Esophagus muscularis mucosa (tissue), 4 donors: Measurements from ENCODE around the gene BOK.

ENCODE experiments used
- EP300 ChIP-seq: sonication (generic); formaldehyde crosslinking; IDR thresholded peaks from one replicate; pipeline ENCODE4 v1.6.1; 2017; ENCODE audit warnings: antibody characterized with exemption
- POLR2A ChIP-seq: fragments of 450-650 bp; IDR thresholded peaks from one replicate; pipeline ENCODE4 v1.6.1; 2017; ENCODE audit warnings: antibody characterized with exemption, moderate library complexity, mild to moderate bottlenecking, low read depth
- POLR2AphosphoS5 ChIP-seq, 2 donors: sonication (generic); formaldehyde crosslinking; IDR thresholded peaks; one replicate each; pipeline ENCODE4 v1.6.1; 2017; ENCODE audit warnings: antibody characterized with exemption in 2 of 2
- TF ChIP-seq, protein P1 (sequence below), 3 experiments: fragments of 200-600 bp in 2 of 3; fragments of 450-650 bp in 1 of 3; sonication (generic) in 2 of 3; IDR thresholded peaks; one replicate each; pipeline ENCODE4 v1.5.1; 2017 to 2019; ENCODE audit warnings: antibody characterized with exemption in 3 of 3, mild to moderate bottlenecking in 2 of 3, moderate library complexity in 1 of 3

DNA sequence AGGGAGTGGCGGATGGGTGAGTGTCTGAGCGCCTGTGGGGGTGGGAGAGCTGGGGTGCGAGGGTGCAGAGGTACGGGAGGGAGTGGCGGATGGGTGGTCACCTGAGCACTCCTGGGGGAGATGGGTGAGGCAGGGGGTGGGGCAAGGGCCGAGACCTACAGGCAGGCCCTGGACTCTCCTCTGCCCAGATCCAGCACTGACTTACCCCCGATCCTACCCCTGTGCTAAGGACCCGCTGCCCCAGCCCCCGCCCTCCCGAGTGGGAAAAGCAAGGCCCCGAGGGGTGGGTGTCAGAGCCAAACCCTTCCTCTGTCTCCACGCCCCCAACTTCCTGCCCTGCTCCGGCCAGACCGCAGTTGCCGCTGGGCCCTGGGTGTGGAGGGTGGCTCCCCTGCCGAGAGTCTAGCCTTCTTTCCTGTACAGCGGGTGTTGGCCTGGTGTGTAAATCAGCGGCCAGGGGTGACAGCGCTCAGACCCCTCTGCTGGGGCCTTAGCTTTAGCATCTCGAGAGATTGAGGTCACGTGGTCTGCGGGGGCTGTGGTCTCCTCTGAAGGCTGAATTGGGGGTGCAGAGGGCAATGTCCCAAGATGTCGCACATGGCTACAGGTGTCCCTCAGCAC lies 12.5 kb downstream of the BOK start:
- TF ChIP-seq POLR2A (no peak), POLR2AphosphoS5 (IDR thresholded peaks at IDR 0.05) (no peak), EP300 (no peak)
- TF ChIP-seq, protein P1, sequence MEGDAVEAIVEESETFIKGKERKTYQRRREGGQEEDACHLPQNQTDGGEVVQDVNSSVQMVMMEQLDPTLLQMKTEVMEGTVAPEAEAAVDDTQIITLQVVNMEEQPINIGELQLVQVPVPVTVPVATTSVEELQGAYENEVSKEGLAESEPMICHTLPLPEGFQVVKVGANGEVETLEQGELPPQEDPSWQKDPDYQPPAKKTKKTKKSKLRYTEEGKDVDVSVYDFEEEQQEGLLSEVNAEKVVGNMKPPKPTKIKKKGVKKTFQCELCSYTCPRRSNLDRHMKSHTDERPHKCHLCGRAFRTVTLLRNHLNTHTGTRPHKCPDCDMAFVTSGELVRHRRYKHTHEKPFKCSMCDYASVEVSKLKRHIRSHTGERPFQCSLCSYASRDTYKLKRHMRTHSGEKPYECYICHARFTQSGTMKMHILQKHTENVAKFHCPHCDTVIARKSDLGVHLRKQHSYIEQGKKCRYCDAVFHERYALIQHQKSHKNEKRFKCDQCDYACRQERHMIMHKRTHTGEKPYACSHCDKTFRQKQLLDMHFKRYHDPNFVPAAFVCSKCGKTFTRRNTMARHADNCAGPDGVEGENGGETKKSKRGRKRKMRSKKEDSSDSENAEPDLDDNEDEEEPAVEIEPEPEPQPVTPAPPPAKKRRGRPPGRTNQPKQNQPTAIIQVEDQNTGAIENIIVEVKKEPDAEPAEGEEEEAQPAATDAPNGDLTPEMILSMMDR (IDR thresholded peaks at IDR 0.05): no peak
